Kasumi-1 (cell line): Measurements from ENCODE around the gene IL22RA1.

Experiments used
- DNase-seq, 2 experiments: peaks; one replicate each; lab custom pipeline; 2025; lab: John Stamatoyannopoulos, UW

Gene IL22RA1

GRCh38 chr1:24167008-24167407 lies 24.1 kb upstream of the IL22RA1 start:
- DNase-seq = no peak

- DNase-seq = no peak
Measured at GRCh38 chr1:24165500-24165899, 22.6 kb upstream of the IL22RA1 start.

- DNase-seq = no peak
Measured at GRCh38 chr1:24164004-24164403, 21.1 kb upstream of the IL22RA1 start.

GRCh38 chr1:24162201-24162600 lies 19.3 kb upstream of the IL22RA1 start:
- DNase-seq = peak; percentile 3 to 13

GRCh38 chr1:24161270-24161669 lies 18.3 kb upstream of the IL22RA1 start:
- DNase-seq = no peak

- no peak for DNase-seq
Measured at GRCh38 chr1:24159366-24159765, 16.4 kb upstream of the IL22RA1 start.

- DNase-seq = no peak
Measured at GRCh38 chr1:24157918-24158481, 15.1 kb upstream of the IL22RA1 start.

GRCh38 chr1:24156542-24157260 lies 13.8 kb upstream of the IL22RA1 start:
- DNase-seq = no peak

GRCh38 chr1:24155011-24155782 lies 12.3 kb upstream of the IL22RA1 start:
- DNase-seq = no peak

- DNase-seq = no peak
Measured at GRCh38 chr1:24154215-24154614, 11.3 kb upstream of the IL22RA1 start.

- no peak for DNase-seq
Measured at GRCh38 chr1:24152631-24153494, 9.9 kb upstream of the IL22RA1 start.

GRCh38 chr1:24151175-24151533 lies 8.2 kb upstream of the IL22RA1 start:
- no peak for DNase-seq

GRCh38 chr1:24150234-24151174 lies 7.6 kb upstream of the IL22RA1 start:
- peak; percentile 69 to 78 for DNase-seq

GRCh38 chr1:24149866-24150233 lies 6.9 kb upstream of the IL22RA1 start:
- no peak for DNase-seq

- DNase-seq = no peak
Measured at GRCh38 chr1:24147816-24148215, 4.9 kb upstream of the IL22RA1 start.

GRCh38 chr1:24147194-24147593 lies 4.3 kb upstream of the IL22RA1 start:
- no peak for DNase-seq

GRCh38 chr1:24141311-24141997 lies 1.5 kb downstream of the IL22RA1 start:
- no peak for DNase-seq

GRCh38 chr1:24140741-24141181 lies 2.2 kb downstream of the IL22RA1 start:
- DNase-seq = no peak

GRCh38 chr1:24139841-24140425 lies 3.0 kb downstream of the IL22RA1 start:
- DNase-seq = no peak

- DNase-seq = no peak
Measured at GRCh38 chr1:24139222-24139489, 3.8 kb downstream of the IL22RA1 start.
